RWPE1 (cell line): ENCODE measurements around the gene ZNF367.

Experiments
- CTCF ChIA-PET: fragments of 350-600 bp; sonication (Branson Sonifier 250); formaldehyde crosslinking; extraction: SDS; loops from one replicate; lab custom pipeline; 2021; lab: Yijun Ruan, JAX
- POLR2A ChIA-PET: fragments of 400-600 bp; formaldehyde crosslinking; extraction: SDS; loops from one replicate; lab custom pipeline; 2020; ENCODE audit warnings: antibody characterized with exemption; ENCODE audit not compliant: low non-redundant PET; lab: Yijun Ruan, JAX
- DNase-seq: peaks from one replicate; pipeline ENCODE4 v3.0.0; 2012; ENCODE audit warnings: low spot score
- H3K27ac ChIP-seq: fragments of 450-650 bp; 2 replicates; pipeline ENCODE4 v1.5.1; 2017
- TF ChIP-seq, protein P1 (sequence below): fragments of 450-650 bp; conservative IDR thresholded peaks from 2 replicates; pipeline ENCODE4 v1.5.1; 2017; ENCODE audit warnings: low read depth, mild to moderate bottlenecking

The ZNF367 gene

DNA sequence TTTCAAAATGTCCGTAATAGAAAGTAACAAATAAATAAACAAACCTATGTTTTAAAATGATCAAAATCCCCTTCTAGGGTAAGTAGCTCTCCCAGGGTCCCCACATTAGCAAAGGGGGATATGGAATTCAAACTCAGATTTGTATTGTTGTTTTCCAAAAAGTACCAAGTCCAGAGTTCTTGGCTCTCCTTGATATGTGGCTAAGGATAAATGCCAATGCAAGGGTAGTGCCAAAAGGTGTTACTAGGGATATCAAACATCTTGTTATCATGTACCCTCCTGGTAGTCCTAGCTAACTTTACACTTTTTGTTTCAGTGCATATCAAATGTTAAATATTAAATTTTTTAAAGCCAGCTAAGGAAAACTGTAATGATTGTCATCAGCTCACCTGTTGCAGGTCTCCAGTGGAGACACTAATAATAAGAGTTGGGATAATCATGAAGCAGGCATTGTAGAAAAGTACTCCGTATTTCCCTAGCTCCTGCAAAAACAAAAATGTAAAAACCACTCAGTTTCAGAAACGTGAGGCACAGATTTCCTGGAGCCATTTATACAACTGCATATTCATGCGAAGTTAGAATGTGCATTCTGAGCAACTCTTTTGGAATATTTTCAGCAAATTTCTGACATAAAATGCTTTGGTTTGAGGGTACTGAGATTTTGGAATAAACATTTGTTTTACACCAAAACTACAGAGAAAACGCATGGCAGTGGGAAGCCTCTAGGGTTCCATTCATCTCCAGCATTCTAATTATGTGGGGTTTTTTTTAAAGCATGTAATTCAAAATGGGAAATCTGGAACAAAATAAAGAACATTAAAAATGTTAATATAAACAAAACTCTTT, 74.4 kb downstream of the ZNF367 start:
- POLR2A ChIA-PET, result no interaction called here

DNA sequence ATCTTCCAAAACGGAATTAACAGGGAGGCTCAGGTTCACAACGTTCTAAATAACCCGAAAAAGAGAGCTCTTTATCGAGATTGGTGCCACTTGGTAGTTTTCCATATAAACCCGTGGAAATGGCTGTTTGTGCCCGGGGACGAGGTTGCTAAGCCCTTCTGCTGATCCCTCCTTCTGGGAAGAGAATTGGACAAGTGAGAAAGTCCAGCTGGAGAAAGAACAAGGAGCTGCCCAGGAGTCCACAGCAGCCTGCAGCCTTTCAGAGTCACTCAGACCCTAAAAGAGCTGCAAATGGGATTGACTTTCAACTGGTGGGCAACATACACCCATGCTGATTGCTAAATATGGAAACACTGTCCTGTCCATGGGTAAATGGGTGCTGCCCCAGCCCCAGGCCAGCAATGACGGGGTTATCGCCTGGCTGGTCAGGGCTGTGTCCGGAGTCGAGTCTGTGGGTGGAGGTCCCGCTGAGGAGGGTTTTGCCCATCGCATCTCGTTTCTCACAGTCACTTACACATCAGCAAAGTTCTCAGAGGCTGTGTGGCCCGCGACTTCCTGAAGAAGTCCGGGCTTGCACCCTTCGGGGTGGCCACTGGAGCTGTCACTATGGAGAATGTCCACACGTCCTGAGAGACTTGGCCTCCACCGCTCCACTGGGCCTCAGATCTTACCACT, 75.5 kb downstream of the ZNF367 start:
- ChIA-PET POLR2A (no interaction called here), CTCF (interaction anchor here (0.6 to 0.9 kb wide), 3 partner anchors 9 to 16 kb away, joined by 3 read pairs; no protein-coding TSS in a partner anchor)
- no peak for DNase-seq
- H3K27ac ChIP-seq, result peak overlapping the region; percentile 14
- TF ChIP-seq, protein P1, sequence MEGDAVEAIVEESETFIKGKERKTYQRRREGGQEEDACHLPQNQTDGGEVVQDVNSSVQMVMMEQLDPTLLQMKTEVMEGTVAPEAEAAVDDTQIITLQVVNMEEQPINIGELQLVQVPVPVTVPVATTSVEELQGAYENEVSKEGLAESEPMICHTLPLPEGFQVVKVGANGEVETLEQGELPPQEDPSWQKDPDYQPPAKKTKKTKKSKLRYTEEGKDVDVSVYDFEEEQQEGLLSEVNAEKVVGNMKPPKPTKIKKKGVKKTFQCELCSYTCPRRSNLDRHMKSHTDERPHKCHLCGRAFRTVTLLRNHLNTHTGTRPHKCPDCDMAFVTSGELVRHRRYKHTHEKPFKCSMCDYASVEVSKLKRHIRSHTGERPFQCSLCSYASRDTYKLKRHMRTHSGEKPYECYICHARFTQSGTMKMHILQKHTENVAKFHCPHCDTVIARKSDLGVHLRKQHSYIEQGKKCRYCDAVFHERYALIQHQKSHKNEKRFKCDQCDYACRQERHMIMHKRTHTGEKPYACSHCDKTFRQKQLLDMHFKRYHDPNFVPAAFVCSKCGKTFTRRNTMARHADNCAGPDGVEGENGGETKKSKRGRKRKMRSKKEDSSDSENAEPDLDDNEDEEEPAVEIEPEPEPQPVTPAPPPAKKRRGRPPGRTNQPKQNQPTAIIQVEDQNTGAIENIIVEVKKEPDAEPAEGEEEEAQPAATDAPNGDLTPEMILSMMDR, result no peak

More for the DNA sequence above, 74.4 kb downstream of the ZNF367 start:
- H3K27ac ChIP-seq, result no peak overlapping the region
- no peak for DNase-seq
- CTCF ChIA-PET, result interaction anchor here (0.8 to 0.9 kb wide), 2 partner anchors 8 to 16 kb away, joined by 3 read pairs; no protein-coding TSS in a partner anchor
- TF ChIP-seq, protein P1, result no peak

DNA sequence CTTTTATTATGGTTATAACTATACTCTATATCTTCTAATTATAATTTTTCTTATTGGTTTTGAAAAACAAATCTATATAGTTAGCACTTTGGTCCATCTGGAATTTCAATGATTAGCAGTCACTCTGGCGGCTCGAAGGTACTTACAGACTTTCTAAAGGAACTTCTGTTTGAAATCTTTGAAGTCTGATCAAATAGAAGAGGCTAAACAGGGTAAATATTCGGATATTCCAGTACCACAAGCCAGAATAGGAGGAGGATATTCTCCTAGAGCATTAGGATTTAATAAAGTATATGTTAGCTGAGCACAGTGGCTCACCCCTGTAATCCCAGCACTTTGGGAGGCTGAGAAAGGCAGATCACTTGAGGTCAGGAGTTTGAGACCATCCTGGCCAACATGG, 77.5 kb downstream of the ZNF367 start:
- no peak for DNase-seq
- ChIA-PET CTCF (no interaction called here), POLR2A (no interaction called here)

DNA sequence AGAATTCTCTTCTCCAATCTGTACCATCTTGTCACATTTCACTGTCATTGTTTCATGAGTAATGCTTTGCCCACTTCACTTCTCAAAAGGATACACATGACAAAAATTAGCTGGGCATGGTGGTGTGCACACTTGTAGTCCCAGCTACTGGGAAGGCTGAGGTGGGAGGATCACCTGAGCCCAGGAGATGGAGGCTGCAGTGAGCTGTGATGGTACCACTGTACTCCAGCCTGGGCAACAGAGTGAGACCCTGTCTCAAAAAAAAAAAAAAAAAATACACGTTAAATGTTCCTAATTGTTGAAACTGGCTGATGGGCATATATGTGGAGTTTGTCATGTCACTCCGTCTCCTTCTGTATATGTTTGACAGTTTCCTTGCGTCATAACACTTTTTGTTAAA, 79.9 kb downstream of the ZNF367 start:
- DNase-seq, result no peak
- ChIA-PET POLR2A (no interaction called here), CTCF (interaction anchor here (0.6 kb wide), 1 partner anchor 329 kb away, joined by 7 read pairs; no protein-coding TSS in a partner anchor)
- no peak overlapping the region for H3K27ac ChIP-seq
- TF ChIP-seq, protein P1, result no peak

More for the DNA sequence above, 77.5 kb downstream of the ZNF367 start:
- TF ChIP-seq, protein P1, result no peak
- peak overlapping the region; percentile 78 for H3K27ac ChIP-seq
